ENCODE measurements around the gene SLAIN1.

SLAIN1 gene

GRCh38 chr13:77701305-77701704 is 3.8 kb downstream of the SLAIN1 start:
- Histone ChIP-seq H3K79me1 (ENCODE audit: low read length) (no peaks in the 10 kb centered on the region), H3K36me3 (ENCODE audit: control insufficient read depth, insufficient read depth, low read length) (no peaks in the 10 kb centered on the region), H2BK15ac (replicated peaks; ENCODE audit: low read depth) (no peak overlapping the region), H2BK120ac (ENCODE audit: low read depth, low read length) (no peak overlapping the region), H3K23ac (ENCODE audit: low read length) (no peak overlapping the region), H3K4ac (ENCODE audit: low read depth, low read length) (no peak overlapping the region), H4K8ac (ENCODE audit: low read depth, low read length) (no peak overlapping the region), H3K27ac (ENCODE audit: low read depth, low read length) (no peak overlapping the region), H2AK5ac (ENCODE audit: low read length) (no peak overlapping the region), H3K9ac (ENCODE audit: low read length) (no peak overlapping the region), H4K5ac (ENCODE audit: low read length) (no peak overlapping the region), H3K56ac (ENCODE audit: low read length) (no peak overlapping the region), H3K18ac (ENCODE audit: low read length) (no peak overlapping the region), H3K4me3 (ENCODE audit: low read length) (no peak overlapping the region), H2BK5ac (ENCODE audit: low read length) (no peak overlapping the region), H3K79me2 (ENCODE audit: control insufficient read depth, insufficient read depth, low read length) (no peaks in the 10 kb centered on the region), H3K4me2 (ENCODE audit: low read length) (no peak overlapping the region), H3K27me3 (ENCODE audit: insufficient read depth, low read length, poor library complexity) (no peaks in the 10 kb centered on the region), H3K4me1 (ENCODE audit: control insufficient read depth, low read depth, low read length) (no peaks in the 10 kb centered on the region)
- no peak for DNase-seq

GRCh38 chr13:77702366-77702765 is 4.9 kb downstream of the SLAIN1 start:
- Histone ChIP-seq H4K5ac (ENCODE audit: low read length) (no peak overlapping the region), H2AK5ac (ENCODE audit: low read length) (no peak overlapping the region), H4K8ac (ENCODE audit: low read depth, low read length) (no peak overlapping the region), H3K27ac (ENCODE audit: low read depth, low read length) (no peak overlapping the region), H2BK120ac (ENCODE audit: low read depth, low read length) (no peak overlapping the region), H3K4me3 (ENCODE audit: low read length) (no peak overlapping the region), H3K36me3 (ENCODE audit: control insufficient read depth, insufficient read depth, low read length) (no peaks in the 10 kb centered on the region), H3K79me1 (ENCODE audit: low read length) (no peaks in the 10 kb centered on the region), H3K56ac (ENCODE audit: low read length) (no peak overlapping the region), H3K4me2 (ENCODE audit: low read length) (no peak overlapping the region), H2BK15ac (replicated peaks; ENCODE audit: low read depth) (no peak overlapping the region), H3K4me1 (ENCODE audit: control insufficient read depth, low read depth, low read length) (no peaks in the 10 kb centered on the region), H3K23ac (ENCODE audit: low read length) (no peak overlapping the region), H2BK5ac (ENCODE audit: low read length) (no peak overlapping the region), H3K79me2 (ENCODE audit: control insufficient read depth, insufficient read depth, low read length) (no peaks in the 10 kb centered on the region), H3K9ac (ENCODE audit: low read length) (no peak overlapping the region), H3K18ac (ENCODE audit: low read length) (no peak overlapping the region), H3K4ac (ENCODE audit: low read depth, low read length) (no peak overlapping the region), H3K27me3 (ENCODE audit: insufficient read depth, low read length, poor library complexity) (no peaks in the 10 kb centered on the region)
- DNase-seq, result no peak
- WGBS (ENCODE audit: extremely low coverage, insufficient coverage, low lambda C conversion rate), result no CpG with 5 or more reads among the region's 1 CpG

- no peaks in the 10 kb centered on the region for H3K79me2 ChIP-seq (ENCODE audit: control insufficient read depth, insufficient read depth, low read length)
- no peak overlapping the region for H2BK5ac ChIP-seq (ENCODE audit: low read length)
- H3K4me2 ChIP-seq (ENCODE audit: low read length), result no peak overlapping the region
- no peak overlapping the region for H2BK15ac ChIP-seq (replicated peaks; ENCODE audit: low read depth)
- no peak overlapping the region for H3K18ac ChIP-seq (ENCODE audit: low read length)
- no peak overlapping the region for H3K23ac ChIP-seq (ENCODE audit: low read length)
- H3K4me3 ChIP-seq (ENCODE audit: low read length), result no peak overlapping the region
- H4K8ac ChIP-seq (ENCODE audit: low read depth, low read length), result peak overlapping the region; percentile 28
- no peak overlapping the region for H3K27ac ChIP-seq (ENCODE audit: low read depth, low read length)
- no peaks in the 10 kb centered on the region for H3K27me3 ChIP-seq (ENCODE audit: insufficient read depth, low read length, poor library complexity)
- no peak for DNase-seq
- no peaks in the 10 kb centered on the region for H3K4me1 ChIP-seq (ENCODE audit: control insufficient read depth, low read depth, low read length)
- 100% methylated on average over 1 of the region's 5 CpGs for WGBS (ENCODE audit: extremely low coverage, insufficient coverage, low lambda C conversion rate)
- no peak overlapping the region for H2BK120ac ChIP-seq (ENCODE audit: low read depth, low read length)
- no peaks in the 10 kb centered on the region for H3K36me3 ChIP-seq (ENCODE audit: control insufficient read depth, insufficient read depth, low read length)
- no peak overlapping the region for H3K56ac ChIP-seq (ENCODE audit: low read length)
- H4K5ac ChIP-seq (ENCODE audit: low read length), result no peak overlapping the region
- H2AK5ac ChIP-seq (ENCODE audit: low read length), result no peak overlapping the region
- H3K79me1 ChIP-seq (ENCODE audit: low read length), result no peaks in the 10 kb centered on the region
- H3K9ac ChIP-seq (ENCODE audit: low read length), result no peak overlapping the region
- no peak overlapping the region for H3K4ac ChIP-seq (ENCODE audit: low read depth, low read length)
Measured at GRCh38 chr13:77703408-77703807, 5.9 kb downstream of the SLAIN1 start.

GRCh38 chr13:77714119-77714755 is 16.8 kb downstream of the SLAIN1 start:
- no peak overlapping the region for H3K56ac ChIP-seq (ENCODE audit: low read length)
- H3K9ac ChIP-seq (ENCODE audit: low read length), result no peak overlapping the region
- no peak overlapping the region for H3K4me3 ChIP-seq (ENCODE audit: low read length)
- no peak overlapping the region for H3K18ac ChIP-seq (ENCODE audit: low read length)
- no peak overlapping the region for H2BK120ac ChIP-seq (ENCODE audit: low read depth, low read length)
- no peak for DNase-seq
- no peak overlapping the region for H4K8ac ChIP-seq (ENCODE audit: low read depth, low read length)
- H3K79me1 ChIP-seq (ENCODE audit: low read length), result no peaks in the 10 kb centered on the region
- H2BK15ac ChIP-seq (replicated peaks; ENCODE audit: low read depth), result no peak overlapping the region
- H4K5ac ChIP-seq (ENCODE audit: low read length), result no peak overlapping the region
- H3K4ac ChIP-seq (ENCODE audit: low read depth, low read length), result no peak overlapping the region
- H3K4me1 ChIP-seq (ENCODE audit: control insufficient read depth, low read depth, low read length), result no peaks in the 10 kb centered on the region
- H3K36me3 ChIP-seq (ENCODE audit: control insufficient read depth, insufficient read depth, low read length), result no peaks in the 10 kb centered on the region
- H3K23ac ChIP-seq (ENCODE audit: low read length), result no peak overlapping the region
- H2AK5ac ChIP-seq (ENCODE audit: low read length), result no peak overlapping the region
- H3K4me2 ChIP-seq (ENCODE audit: low read length), result no peak overlapping the region
- no peak overlapping the region for H3K27ac ChIP-seq (ENCODE audit: low read depth, low read length)
- H3K27me3 ChIP-seq (ENCODE audit: insufficient read depth, low read length, poor library complexity), result no peaks in the 10 kb centered on the region
- no CpG with 5 or more reads among the region's 3 CpGs for WGBS (ENCODE audit: extremely low coverage, insufficient coverage, low lambda C conversion rate)
- no peaks in the 10 kb centered on the region for H3K79me2 ChIP-seq (ENCODE audit: control insufficient read depth, insufficient read depth, low read length)
- no peak overlapping the region for H2BK5ac ChIP-seq (ENCODE audit: low read length)

GRCh38 chr13:77715233-77715891 is 17.9 kb downstream of the SLAIN1 start:
- Histone ChIP-seq H3K36me3 (ENCODE audit: control insufficient read depth, insufficient read depth, low read length) (no peaks in the 10 kb centered on the region), H3K79me2 (ENCODE audit: control insufficient read depth, insufficient read depth, low read length) (no peaks in the 10 kb centered on the region), H4K5ac (ENCODE audit: low read length) (no peak overlapping the region), H3K27me3 (ENCODE audit: insufficient read depth, low read length, poor library complexity) (no peaks in the 10 kb centered on the region), H4K8ac (ENCODE audit: low read depth, low read length) (no peak overlapping the region), H3K4ac (ENCODE audit: low read depth, low read length) (no peak overlapping the region), H2AK5ac (ENCODE audit: low read length) (no peak overlapping the region), H3K27ac (ENCODE audit: low read depth, low read length) (no peak overlapping the region), H2BK15ac (replicated peaks; ENCODE audit: low read depth) (no peak overlapping the region), H2BK5ac (ENCODE audit: low read length) (no peak overlapping the region), H3K4me3 (ENCODE audit: low read length) (no peak overlapping the region), H3K18ac (ENCODE audit: low read length) (no peak overlapping the region), H3K23ac (ENCODE audit: low read length) (no peak overlapping the region), H3K4me2 (ENCODE audit: low read length) (no peak overlapping the region), H3K4me1 (ENCODE audit: control insufficient read depth, low read depth, low read length) (no peaks in the 10 kb centered on the region), H3K56ac (ENCODE audit: low read length) (no peak overlapping the region), H3K9ac (ENCODE audit: low read length) (no peak overlapping the region), H3K79me1 (ENCODE audit: low read length) (no peaks in the 10 kb centered on the region), H2BK120ac (ENCODE audit: low read depth, low read length) (no peak overlapping the region)
- DNase-seq, result no peak
- WGBS (ENCODE audit: extremely low coverage, insufficient coverage, low lambda C conversion rate), result no CpG with 5 or more reads among the region's 1 CpG

GRCh38 chr13:77716692-77717091 is 19.2 kb downstream of the SLAIN1 start:
- no peak overlapping the region for H2BK15ac ChIP-seq (replicated peaks; ENCODE audit: low read depth)

More at GRCh38 chr13:77716692-77717091, 19.2 kb downstream of the SLAIN1 start:
- DNase-seq, result no peak
- Histone ChIP-seq H2BK120ac (ENCODE audit: low read depth, low read length) (no peak overlapping the region), H3K23ac (ENCODE audit: low read length) (no peak overlapping the region), H3K9ac (ENCODE audit: low read length) (no peak overlapping the region), H4K5ac (ENCODE audit: low read length) (no peak overlapping the region), H3K4ac (ENCODE audit: low read depth, low read length) (no peak overlapping the region), H3K79me1 (ENCODE audit: low read length) (no peaks in the 10 kb centered on the region), H3K4me2 (ENCODE audit: low read length) (no peak overlapping the region), H2BK5ac (ENCODE audit: low read length) (no peak overlapping the region), H3K27ac (ENCODE audit: low read depth, low read length) (no peak overlapping the region), H3K79me2 (ENCODE audit: control insufficient read depth, insufficient read depth, low read length) (no peaks in the 10 kb centered on the region), H3K4me3 (ENCODE audit: low read length) (no peak overlapping the region), H2AK5ac (ENCODE audit: low read length) (no peak overlapping the region), H4K8ac (ENCODE audit: low read depth, low read length) (no peak overlapping the region), H3K56ac (ENCODE audit: low read length) (no peak overlapping the region), H3K18ac (ENCODE audit: low read length) (no peak overlapping the region), H3K4me1 (ENCODE audit: control insufficient read depth, low read depth, low read length) (no peaks in the 10 kb centered on the region), H3K27me3 (ENCODE audit: insufficient read depth, low read length, poor library complexity) (no peaks in the 10 kb centered on the region), H3K36me3 (ENCODE audit: control insufficient read depth, insufficient read depth, low read length) (no peaks in the 10 kb centered on the region)
- no CpG with 5 or more reads among the region's 2 CpGs for WGBS (ENCODE audit: extremely low coverage, insufficient coverage, low lambda C conversion rate)

Data from mesendoderm (in vitro differentiated cells).